Gastroesophageal sphincter (tissue), 3 donors: ENCODE data around the gene NGF.

Experiments used
- POLR2AphosphoS5 ChIP-seq: sonication (generic); formaldehyde crosslinking; IDR thresholded peaks from one replicate; pipeline ENCODE4 v1.6.1; 2017; ENCODE audit warnings: antibody characterized with exemption
- TF ChIP-seq, protein P1 (sequence below), 4 experiments: fragments of 200-600 bp in 2 of 4; fragments of 450-650 bp in 2 of 4; sonication (generic) in 1 of 4; IDR thresholded peaks; one replicate each; pipeline ENCODE4 v1.5.1; 2017 to 2019; ENCODE audit warnings: antibody characterized with exemption in 4 of 4, mild to moderate bottlenecking in 2 of 4, moderate library complexity in 2 of 4

DNA sequence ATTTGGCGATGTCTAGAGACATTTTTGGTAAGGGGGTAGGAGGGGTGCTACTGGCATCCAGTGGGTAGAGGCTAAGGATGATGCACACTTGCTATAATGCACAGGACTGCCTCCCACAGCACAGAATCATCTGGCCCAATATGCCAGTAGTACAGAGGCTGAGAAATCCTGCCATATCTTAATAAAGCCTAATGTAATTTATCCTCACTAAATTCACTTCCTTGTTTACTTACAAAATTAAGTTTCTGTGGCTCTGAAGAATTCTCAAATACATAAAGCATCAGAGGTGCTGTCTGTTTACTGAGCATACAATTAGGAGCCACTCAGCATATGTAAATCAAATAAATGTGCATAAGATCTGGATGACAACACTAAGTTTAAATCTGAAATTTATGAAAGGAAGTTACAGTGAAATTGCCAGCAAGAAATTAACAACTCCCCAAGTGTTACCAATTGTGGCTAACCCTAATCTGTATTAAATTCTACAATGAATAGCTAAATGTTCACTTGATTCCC lies 26.5 kb downstream of the NGF start:
- TF ChIP-seq, protein P1, sequence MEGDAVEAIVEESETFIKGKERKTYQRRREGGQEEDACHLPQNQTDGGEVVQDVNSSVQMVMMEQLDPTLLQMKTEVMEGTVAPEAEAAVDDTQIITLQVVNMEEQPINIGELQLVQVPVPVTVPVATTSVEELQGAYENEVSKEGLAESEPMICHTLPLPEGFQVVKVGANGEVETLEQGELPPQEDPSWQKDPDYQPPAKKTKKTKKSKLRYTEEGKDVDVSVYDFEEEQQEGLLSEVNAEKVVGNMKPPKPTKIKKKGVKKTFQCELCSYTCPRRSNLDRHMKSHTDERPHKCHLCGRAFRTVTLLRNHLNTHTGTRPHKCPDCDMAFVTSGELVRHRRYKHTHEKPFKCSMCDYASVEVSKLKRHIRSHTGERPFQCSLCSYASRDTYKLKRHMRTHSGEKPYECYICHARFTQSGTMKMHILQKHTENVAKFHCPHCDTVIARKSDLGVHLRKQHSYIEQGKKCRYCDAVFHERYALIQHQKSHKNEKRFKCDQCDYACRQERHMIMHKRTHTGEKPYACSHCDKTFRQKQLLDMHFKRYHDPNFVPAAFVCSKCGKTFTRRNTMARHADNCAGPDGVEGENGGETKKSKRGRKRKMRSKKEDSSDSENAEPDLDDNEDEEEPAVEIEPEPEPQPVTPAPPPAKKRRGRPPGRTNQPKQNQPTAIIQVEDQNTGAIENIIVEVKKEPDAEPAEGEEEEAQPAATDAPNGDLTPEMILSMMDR (IDR thresholded peaks at IDR 0.05), result no peak
- no peak for TF ChIP-seq POLR2AphosphoS5
